GM18505 (cell line): ENCODE results near the gene CYP19A1.

Source experiments
- ATAC-seq: cut with Tn5 transposase; IDR thresholded peaks from one replicate; pipeline ENCODE4 v1.9.1; 2021; ENCODE audit not compliant: unreplicated experiment
- POLR2A ChIP-seq: IDR thresholded peaks from 4 replicates; pipeline ENCODE4 v1.6.1; 2011; ENCODE audit warnings: borderline replicate concordance; ENCODE audit not compliant: insufficient read depth, insufficient read length; ENCODE audit errors: extremely low read depth

CYP19A1 gene

DNA sequence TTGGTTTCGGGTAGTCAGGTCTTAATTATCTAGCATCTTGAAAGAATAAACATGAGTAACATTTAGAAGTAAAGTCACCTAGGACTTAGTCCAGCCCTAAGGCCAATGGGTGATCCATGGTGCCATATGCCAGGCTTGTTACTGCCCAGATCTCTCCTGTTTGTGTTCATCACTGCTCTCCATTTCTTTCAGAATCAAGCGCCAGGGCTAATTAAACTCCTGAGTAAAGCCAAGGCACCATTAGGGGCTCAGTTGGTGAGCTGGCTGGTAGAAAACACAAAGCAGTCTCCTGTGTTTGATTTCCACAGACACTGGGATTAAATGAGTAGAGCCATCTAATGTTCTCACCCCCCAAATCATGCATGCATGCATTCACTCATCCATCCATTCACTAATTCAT lies 11.3 kb downstream of the CYP19A1 start:
- ATAC-seq: no peak
- TF ChIP-seq POLR2A: no peak

DNA sequence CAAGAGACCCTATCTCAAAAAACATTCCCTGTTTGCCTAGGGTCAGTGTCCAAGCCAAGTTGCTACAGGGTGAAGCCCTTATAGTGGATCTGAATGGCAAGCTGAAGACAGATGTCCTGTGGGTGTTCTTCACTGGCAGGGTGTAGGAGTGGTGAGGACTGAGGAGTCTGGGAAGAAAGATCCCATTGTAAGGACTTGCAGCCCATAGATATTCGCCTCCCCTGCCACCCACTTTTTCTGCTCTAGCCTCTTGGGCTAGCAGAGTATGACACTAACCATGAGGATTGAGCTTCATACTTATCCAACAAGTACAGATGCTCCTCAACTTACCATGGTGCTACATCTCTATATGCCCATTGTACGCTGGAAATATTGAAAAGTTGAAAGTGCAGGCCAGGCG lies 13.2 kb downstream of the CYP19A1 start:
- ATAC-seq: no peak
- TF ChIP-seq POLR2A: no peak

DNA sequence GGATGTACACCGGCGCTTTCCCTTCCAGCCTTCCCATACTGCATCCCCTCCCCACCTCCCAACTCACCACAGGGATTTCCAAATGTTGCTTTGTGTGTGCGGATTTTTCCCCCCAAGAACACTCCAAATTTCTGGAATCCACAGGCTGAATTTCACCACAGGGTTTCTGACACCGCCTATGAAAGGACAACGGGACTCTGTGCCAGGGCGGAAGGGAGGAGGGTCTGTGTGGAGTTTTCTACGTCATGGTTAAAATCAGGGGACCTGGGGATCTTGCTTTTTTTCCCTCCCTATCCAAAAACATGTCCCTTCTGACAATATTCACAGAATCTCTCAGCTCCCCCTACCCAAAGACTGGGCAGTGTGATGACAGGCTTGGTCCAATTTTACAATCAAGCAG lies 14.6 kb downstream of the CYP19A1 start:
- no peak for ATAC-seq

DNA sequence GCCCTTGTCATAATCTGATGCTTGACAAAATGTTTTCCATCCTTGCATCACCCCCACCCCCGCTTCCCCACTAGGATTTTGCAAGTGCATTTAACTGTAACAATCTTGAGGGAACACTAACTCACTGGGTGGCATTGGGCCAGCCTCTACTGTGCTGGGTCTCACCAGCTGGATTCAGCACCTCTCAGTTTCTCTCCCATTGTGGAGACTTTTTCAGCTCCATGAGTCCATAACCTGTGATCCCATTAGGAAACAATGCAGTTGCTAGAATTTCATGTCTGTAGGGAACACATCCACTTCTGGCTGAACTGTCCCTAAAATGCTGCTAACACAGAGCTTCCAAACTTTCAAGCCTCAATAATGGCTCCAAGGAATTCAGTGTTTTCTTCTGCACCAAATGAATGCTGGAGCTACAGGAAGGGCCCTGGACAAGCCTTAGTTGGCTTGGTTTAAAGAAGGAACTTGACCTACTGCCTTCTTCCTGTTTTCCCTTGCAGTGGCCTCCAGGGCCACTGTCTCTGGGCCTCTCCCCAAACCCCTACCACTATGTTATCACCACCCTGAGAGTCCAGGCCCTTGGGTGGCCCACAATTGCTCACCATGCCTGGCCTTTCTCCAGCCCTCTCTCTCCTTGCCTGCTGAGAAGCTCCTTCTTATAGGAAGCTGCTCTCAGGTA lies 15.6 kb downstream of the CYP19A1 start:
- ATAC-seq: no peak
- no peak for TF ChIP-seq POLR2A

More for the DNA sequence above, 14.6 kb downstream of the CYP19A1 start:
- no peak for TF ChIP-seq POLR2A

DNA sequence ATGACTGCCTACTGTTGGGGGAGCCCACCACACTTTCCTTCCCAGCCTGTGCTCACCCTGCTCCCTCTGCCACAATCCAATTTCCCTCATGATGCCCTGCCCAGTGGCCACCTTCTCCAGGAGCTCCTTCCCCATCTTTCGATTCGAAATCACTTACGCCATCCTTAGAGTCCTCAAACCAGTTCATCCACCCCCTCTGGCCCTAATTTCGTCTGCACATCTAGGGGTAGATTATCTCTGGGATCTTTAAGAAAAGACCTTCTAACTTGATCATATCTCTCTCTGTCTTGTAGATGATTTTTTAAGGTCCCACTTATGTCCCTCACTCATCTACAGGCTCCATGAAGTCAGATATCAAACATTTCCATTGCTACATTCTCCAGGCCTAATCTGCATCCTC lies 17.1 kb downstream of the CYP19A1 start:
- ATAC-seq: no peak

DNA sequence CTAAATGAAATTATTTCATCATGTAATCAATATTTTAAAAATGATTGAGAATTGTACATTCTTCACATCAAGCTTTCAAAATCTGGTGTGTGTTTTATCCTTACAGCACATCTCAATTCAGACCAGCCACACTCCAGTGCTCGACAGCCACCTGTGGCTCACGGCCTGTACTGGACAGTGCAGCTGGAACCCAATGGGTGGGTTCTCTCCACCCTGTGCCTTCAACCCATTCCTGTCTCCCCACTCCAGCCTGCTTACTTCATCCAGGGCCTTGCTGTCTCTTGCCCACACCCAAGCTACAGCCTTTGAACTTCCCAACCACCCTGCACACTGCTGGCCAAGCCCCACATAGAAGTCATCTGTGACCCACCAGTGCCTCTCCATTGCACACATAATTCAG lies 17.6 kb downstream of the CYP19A1 start:
- TF ChIP-seq POLR2A: no peak
- ATAC-seq: no peak

More for the DNA sequence above, 17.1 kb downstream of the CYP19A1 start:
- no peak for TF ChIP-seq POLR2A

DNA sequence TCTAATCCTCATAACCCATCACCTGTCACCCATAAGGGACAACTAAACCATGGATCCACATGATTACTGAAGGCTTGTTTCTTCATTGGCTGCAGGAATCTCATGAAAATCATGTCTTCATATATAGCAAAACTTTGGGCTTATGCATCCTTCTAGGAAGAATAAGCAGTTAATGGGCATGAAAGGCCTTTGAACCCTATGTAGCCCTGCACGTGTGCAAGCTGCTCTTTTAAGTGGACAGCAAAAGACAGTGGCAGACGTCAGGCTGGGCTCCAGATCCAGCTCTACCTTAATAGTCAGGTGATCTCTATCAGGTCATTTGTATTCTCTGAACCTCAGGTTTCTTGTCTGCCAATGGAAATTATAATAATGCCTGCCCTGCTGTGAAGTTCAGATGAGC lies 18.9 kb downstream of the CYP19A1 start:
- ATAC-seq: no peak
- no peak for TF ChIP-seq POLR2A

DNA sequence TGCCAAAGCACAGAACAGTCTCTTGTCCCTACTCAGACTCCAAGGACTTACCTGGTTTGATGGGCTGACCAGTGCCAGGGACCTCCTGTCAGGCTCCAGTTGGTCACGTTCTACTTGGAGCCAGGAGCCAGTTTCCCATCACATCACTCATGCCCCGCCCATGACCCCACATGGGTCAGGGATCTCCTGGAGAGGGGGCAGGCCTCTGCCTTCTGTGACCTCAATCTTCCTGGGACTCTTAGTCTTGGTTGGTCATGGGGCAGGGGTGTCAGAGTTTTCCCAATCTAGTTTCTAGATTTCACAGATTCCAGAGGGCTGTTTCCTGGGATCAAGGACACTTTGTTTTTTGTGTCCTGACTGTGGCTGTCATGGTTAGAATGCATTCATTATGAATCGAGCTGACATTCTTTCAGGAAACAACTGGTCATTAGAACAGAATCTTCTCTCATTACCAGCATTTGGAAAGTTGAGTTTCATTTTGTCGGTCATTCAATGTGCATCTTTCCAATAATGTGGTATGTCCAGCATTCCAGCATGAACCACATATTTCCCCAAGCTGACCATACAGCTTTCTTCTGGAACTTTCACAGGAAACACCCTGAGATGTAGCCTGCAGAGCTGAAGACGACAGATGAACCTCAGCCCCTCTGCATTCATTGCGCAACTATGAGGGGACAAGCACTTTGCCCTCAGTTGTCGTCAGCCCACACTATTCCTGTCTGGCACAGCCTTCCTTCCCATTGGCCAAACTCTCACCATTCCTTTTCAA lies 19.8 kb downstream of the CYP19A1 start:
- no peak for ATAC-seq
- TF ChIP-seq POLR2A: no peak

- no peak for ATAC-seq
- no peak for TF ChIP-seq POLR2A
These were observed 21.8 kb downstream of the CYP19A1 start for GRCh38 chr15:51316636-51317035.

DNA sequence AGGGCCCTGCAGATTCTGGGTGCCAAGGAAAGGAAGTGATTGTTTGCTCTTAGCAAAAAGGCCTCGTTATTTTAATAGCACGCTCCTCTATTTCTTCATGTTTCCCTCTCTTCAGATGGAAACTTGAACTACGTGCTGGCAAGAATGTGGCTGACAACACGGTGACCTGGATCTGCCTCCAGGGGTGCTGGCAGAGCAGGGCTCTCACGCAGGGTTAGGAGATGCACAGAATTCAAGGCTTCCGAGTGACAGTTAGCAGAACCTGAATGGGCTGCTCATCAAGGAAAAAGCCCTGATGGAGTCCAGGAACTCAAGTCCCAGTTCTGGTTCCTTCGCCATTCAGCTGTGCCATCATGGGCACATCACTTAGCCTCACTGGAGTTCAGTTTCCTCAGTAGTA lies 22.7 kb downstream of the CYP19A1 start:
- TF ChIP-seq POLR2A: no peak
- ATAC-seq: no peak

- ATAC-seq: no peak
- TF ChIP-seq POLR2A: no peak
These were observed 23.7 kb downstream of the CYP19A1 start for GRCh38 chr15:51314391-51315337.

- TF ChIP-seq POLR2A: no peak
- no peak for ATAC-seq
These were observed 24.6 kb downstream of the CYP19A1 start for GRCh38 chr15:51313644-51314280.

GRCh38 chr15:51313074-51313393 lies 25.4 kb downstream of the CYP19A1 start:
- no peak for ATAC-seq

More at GRCh38 chr15:51313074-51313393, 25.4 kb downstream of the CYP19A1 start:
- TF ChIP-seq POLR2A: no peak
